Hepatocyte (in vitro differentiated cells): ENCODE data around the gene ASAP2. TPM values are rescaled to one million over a fixed set of nuclear protein-coding genes. Genes with fewer than 3 reads are reported as not detected.

ENCODE experiments used
- DNase-seq: peaks from one replicate; pipeline ENCODE4 v3.0.0-alpha.2; 2016; ENCODE audit warnings: low spot score
- H2AFZ ChIP-seq: fragments of 200-600 bp; sonication (generic); 2 replicates; pipeline ENCODE4 v1.6.0; 2016; ENCODE audit warnings: antibody characterized with exemption, mild to moderate bottlenecking
- H3K27ac ChIP-seq: fragments of 200-600 bp; sonication (generic); 2 replicates; pipeline ENCODE4 v1.5.1; 2016; ENCODE audit warnings: mild to moderate bottlenecking
- H3K27me3 ChIP-seq: fragments of 200-600 bp; sonication (generic); 2 replicates; pipeline ENCODE4 v1.6.1; 2016
- H3K36me3 ChIP-seq: fragments of 200-600 bp; sonication (generic); replicated peaks from 2 replicates; pipeline ENCODE4 v1.5.1; 2016; ENCODE audit warnings: low read depth; ENCODE audit not compliant: insufficient read depth
- H3K4me1 ChIP-seq: fragments of 200-600 bp; sonication (generic); 2 replicates; pipeline ENCODE4 v1.5.1; 2016; ENCODE audit warnings: mild to moderate bottlenecking, moderate library complexity; ENCODE audit not compliant: insufficient read depth
- H3K4me2 ChIP-seq: fragments of 200-600 bp; sonication (generic); 2 replicates; pipeline ENCODE4 v1.6.0; 2016
- H3K4me3 ChIP-seq: fragments of 200-600 bp; sonication (generic); 2 replicates; pipeline ENCODE4 v1.5.1; 2016; ENCODE audit warnings: mild to moderate bottlenecking
- H3K79me2 ChIP-seq: fragments of 200-600 bp; sonication (generic); 2 replicates; pipeline ENCODE4 v1.6.0; 2017; ENCODE audit warnings: mild to moderate bottlenecking
- H3K9me2 ChIP-seq: fragments of 200-600 bp; sonication (generic); replicated peaks from 2 replicates; pipeline ENCODE4 v1.6.0; 2017; ENCODE audit warnings: mild to moderate bottlenecking; ENCODE audit not compliant: insufficient read depth
- H3K9me3 ChIP-seq: fragments of 200-600 bp; sonication (generic); 2 replicates; pipeline ENCODE4 v1.5.1; 2016; ENCODE audit warnings: low read depth, mild to moderate bottlenecking
- H4K20me1 ChIP-seq: fragments of 200-600 bp; sonication (generic); 2 replicates; pipeline ENCODE4 v1.6.0; 2016; ENCODE audit warnings: mild to moderate bottlenecking; ENCODE audit not compliant: insufficient read depth, poor library complexity, severe bottlenecking
- CTCF ChIP-seq: fragments of 200-600 bp; sonication (generic); IDR thresholded peaks from 2 replicates; pipeline ENCODE4 v1.5.1; 2016; ENCODE audit warnings: antibody characterized with exemption, mild to moderate bottlenecking; ENCODE audit not compliant: poor library complexity
- EZH2 ChIP-seq: fragments of 200-600 bp; sonication (generic); IDR thresholded peaks from 2 replicates; pipeline ENCODE4 v1.6.1; 2016; ENCODE audit warnings: antibody characterized with exemption, mild to moderate bottlenecking, borderline replicate concordance
- EZH2phosphoT487 ChIP-seq: fragments of 200-600 bp; sonication (generic); IDR thresholded peaks from one replicate; pipeline ENCODE4 v1.6.1; 2018; ENCODE audit warnings: antibody characterized with exemption, mild to moderate bottlenecking, low read depth, moderate library complexity; ENCODE audit not compliant: unreplicated experiment, severe bottlenecking
- WGBS: methylation state at CpG from one replicate; pipeline ENCODE4 v1.1.6; 2016; ENCODE audit warnings: low lambda C conversion rate; ENCODE audit errors: missing lambda C conversion rate; 5-methylcytosine and 5-hydroxymethylcytosine counted together
- polyA plus RNA-seq: library from polyadenylated mRNA; unstranded; fragments of >200 nt; fragmentation: Nextera tagmentation; extraction: Ambion mirVana; gene quantifications from 2 replicates; pipeline ENCODE4 v1.2.1, GENCODE V29; 2016
- total RNA-seq: library from RNA; depleted of rRNA; stranded (reverse); fragments of >200 nt; gene quantifications from 2 replicates; pipeline ENCODE4 v1.2.3, GENCODE V29; 2014

ASAP2 gene
- total and polyA plus RNA-seq, 2 experiments from 2014 or later = 13.7 to 21.3 TPM

- Histone ChIP-seq H3K4me3 (no peak overlapping the region), H3K27ac (no peak overlapping the region), H3K36me3 (no peaks in the 10 kb centered on the region), H2AFZ (no peak overlapping the region), H3K9me2 (no peaks in the 10 kb centered on the region), H3K9me3 (no peaks in the 10 kb centered on the region), H3K4me2 (no peak overlapping the region), H4K20me1 (no peaks in the 10 kb centered on the region), H3K27me3 (no peaks in the 10 kb centered on the region), H3K79me2 (no peaks in the 10 kb centered on the region), H3K4me1 (peaks cover 8% of the 10 kb centered on the region)
- DNase-seq = no peak
- TF ChIP-seq EZH2phosphoT487 (no peak), CTCF (no peak), EZH2 (no peak)
- WGBS = 94% methylated on average over 12 of the region's 12 CpGs
Measured at GRCh38 chr2:9341337-9341887, 134.8 kb downstream of the ASAP2 start.

GRCh38 chr2:9342659-9343058 is 136.0 kb downstream of the ASAP2 start:
- Histone ChIP-seq H3K79me2 (no peaks in the 10 kb centered on the region), H4K20me1 (no peaks in the 10 kb centered on the region), H3K27me3 (no peaks in the 10 kb centered on the region), H3K4me3 (no peak overlapping the region), H3K9me3 (no peaks in the 10 kb centered on the region), H3K4me1 (no peaks in the 10 kb centered on the region), H2AFZ (no peak overlapping the region), H3K4me2 (no peak overlapping the region), H3K27ac (no peak overlapping the region), H3K9me2 (no peaks in the 10 kb centered on the region), H3K36me3 (no peaks in the 10 kb centered on the region)
- DNase-seq = no peak
- TF ChIP-seq EZH2 (no peak), EZH2phosphoT487 (no peak)
- whole genome bisulfite sequencing = 98% methylated on average over 8 of the region's 8 CpGs

- Histone ChIP-seq H4K20me1 (no peaks in the 10 kb centered on the region), H2AFZ (no peak overlapping the region), H3K9me2 (no peaks in the 10 kb centered on the region), H3K4me1 (peaks cover 6% of the 10 kb centered on the region), H3K79me2 (no peaks in the 10 kb centered on the region), H3K36me3 (no peaks in the 10 kb centered on the region), H3K9me3 (no peaks in the 10 kb centered on the region), H3K4me3 (no peak overlapping the region), H3K27ac (no peak overlapping the region), H3K4me2 (no peak overlapping the region), H3K27me3 (no peaks in the 10 kb centered on the region)
- DNase-seq = no peak
- TF ChIP-seq CTCF (no peak), EZH2 (no peak), EZH2phosphoT487 (no peak)
- WGBS = 96% methylated on average over 7 of the region's 7 CpGs
Measured at GRCh38 chr2:9343524-9343923, 136.9 kb downstream of the ASAP2 start.

- DNase-seq = no peak
- no peak overlapping the region for H3K27ac ChIP-seq
- TF ChIP-seq CTCF (no peak), EZH2phosphoT487 (no peak), EZH2 (no peak)
- peaks cover 7% of the 10 kb centered on the region for H3K4me1 ChIP-seq
- no peaks in the 10 kb centered on the region for H4K20me1 ChIP-seq
- H3K36me3 ChIP-seq = no peaks in the 10 kb centered on the region
- no peak overlapping the region for H3K4me2 ChIP-seq
- H3K27me3 ChIP-seq = no peaks in the 10 kb centered on the region
- no peak overlapping the region for H3K4me3 ChIP-seq
- WGBS = 97% methylated on average over 10 of the region's 10 CpGs
- no peaks in the 10 kb centered on the region for H3K79me2 ChIP-seq
- no peak overlapping the region for H2AFZ ChIP-seq
- H3K9me3 ChIP-seq = no peaks in the 10 kb centered on the region
- H3K9me2 ChIP-seq = no peaks in the 10 kb centered on the region
Measured at GRCh38 chr2:9344434-9344833, 137.8 kb downstream of the ASAP2 start.
